Activated T-helper 2 cell treated with anti-CD3 and anti-CD28 coated beads, Interferon-gamma antibody, Interleukin-2, Interleukin-4, amounts not matched to agents 10 μg/mL and 5 μg/mL and 100 μg/mL, durations not matched to agents 14 hours and 24 hours and 36 hours (primary cell): ENCODE data around the gene HOPX. TPM values are rescaled to one million over a fixed set of nuclear protein-coding genes. Genes with fewer than 3 reads are reported as not detected.
"Not testable (repeated sequence)": the region's sequence is repeated elsewhere in the genome, so short reads cannot be mapped to it uniquely, and the experiment has no call there.

ENCODE experiments used
- DNase-seq: peaks from one replicate; pipeline ENCODE4 v3.0.0; 2021; ENCODE audit warnings: low spot score
- H3K27ac Mint-ChIP-seq: one replicate; pipeline ENCODE4 v1.8.0; 2021; ENCODE audit warnings: mixed read lengths
- H3K27me3 Mint-ChIP-seq: one replicate; pipeline ENCODE4 v1.8.0; 2021; ENCODE audit warnings: low read depth, mixed read lengths
- H3K36me3 Mint-ChIP-seq: one replicate; pipeline ENCODE4 v1.8.0; 2021; ENCODE audit warnings: low read depth, mixed read lengths
- H3K4me1 Mint-ChIP-seq: one replicate; pipeline ENCODE4 v1.8.0; 2021; ENCODE audit warnings: low read depth, mixed read lengths
- H3K4me3 Mint-ChIP-seq: one replicate; pipeline ENCODE4 v1.8.0; 2021; ENCODE audit warnings: low read depth, mild to moderate bottlenecking, moderate library complexity, mixed read lengths
- H3K9me3 Mint-ChIP-seq: one replicate; pipeline ENCODE4 v1.8.0; 2021; ENCODE audit warnings: mixed read lengths
- intact Hi-C: fragments of 100-400 bp; cut with micrococcal nuclease; formaldehyde crosslinking; loops from one replicate; pipeline ENCODE4 v1.15.1; 2023
- total RNA-seq: library from RNA; stranded (reverse); gene quantifications from 2 replicates; pipeline ENCODE4 v1.2.3, GENCODE V29; 2022

The HOPX gene
- total RNA-seq, 1 donor from 2014 or later: 58.8 TPM

- H3K4me1 Mint-ChIP-seq: peaks cover 25% of the 10 kb centered on the region
- no peak overlapping the region for H3K27ac Mint-ChIP-seq
- H3K36me3 Mint-ChIP-seq: no peaks in the 10 kb centered on the region
- H3K27me3 Mint-ChIP-seq: peaks cover 63% of the 10 kb centered on the region
- intact Hi-C loops: loop anchor here (5.0 kb wide), 1 partner anchor 134 kb away; no protein-coding TSS in a partner anchor
- H3K9me3 Mint-ChIP-seq: no peaks in the 10 kb centered on the region
- DNase-seq: no peak
- no peak overlapping the region for H3K4me3 Mint-ChIP-seq
These were observed 2.4 kb upstream of the HOPX start for GRCh38 chr4:56683455-56683854.

GRCh38 chr4:56681853-56682525 lies 893 bp upstream of the HOPX start:
- Mint-ChIP-seq H3K4me1 (peaks cover 25% of the 10 kb centered on the region), H3K27me3 (peaks cover 60% of the 10 kb centered on the region), H3K9me3 (no peaks in the 10 kb centered on the region), H3K36me3 (no peaks in the 10 kb centered on the region), H3K27ac (no peak overlapping the region), H3K4me3 (no peak overlapping the region)
- intact Hi-C loops: loop anchor here (1.0 to 5.0 kb wide), 4 partner anchors 31 to 154 kb away; no protein-coding TSS in a partner anchor
- DNase-seq: no peak

- Mint-ChIP-seq H3K27ac (no peak overlapping the region), H3K9me3 (no peaks in the 10 kb centered on the region), H3K27me3 (peaks cover 59% of the 10 kb centered on the region), H3K4me3 (no peak overlapping the region), H3K36me3 (no peaks in the 10 kb centered on the region), H3K4me1 (peaks cover 25% of the 10 kb centered on the region)
- intact Hi-C loops: loop anchor here (2.0 to 5.0 kb wide), 3 partner anchors 29 to 137 kb away; no protein-coding TSS in a partner anchor
- no peak for DNase-seq
These were observed 830 bp downstream of the HOPX start for GRCh38 chr4:56680266-56680665.

GRCh38 chr4:56677711-56678110 lies 3.4 kb downstream of the HOPX start:
- H3K4me3 Mint-ChIP-seq: no peak overlapping the region
- DNase-seq: no peak
- peaks cover 22% of the 10 kb centered on the region for H3K4me1 Mint-ChIP-seq
- no peaks in the 10 kb centered on the region for H3K9me3 Mint-ChIP-seq
- H3K27me3 Mint-ChIP-seq: peaks cover 44% of the 10 kb centered on the region
- H3K36me3 Mint-ChIP-seq: no peaks in the 10 kb centered on the region
- intact Hi-C loops: no loop called here
- H3K27ac Mint-ChIP-seq: no peak overlapping the region

- intact Hi-C loops: no loop called here
- H3K27me3 Mint-ChIP-seq: peaks cover 25% of the 10 kb centered on the region
- no peak for DNase-seq
- H3K9me3 Mint-ChIP-seq: no peaks in the 10 kb centered on the region
- H3K27ac Mint-ChIP-seq: no peak overlapping the region
- no peak overlapping the region for H3K4me3 Mint-ChIP-seq
- no peaks in the 10 kb centered on the region for H3K36me3 Mint-ChIP-seq
- H3K4me1 Mint-ChIP-seq: peaks cover 1% of the 10 kb centered on the region
These were observed 6.1 kb downstream of the HOPX start for GRCh38 chr4:56674984-56675383.

- Mint-ChIP-seq H3K36me3 (peaks cover 5% of the 10 kb centered on the region), H3K4me1 (no peaks in the 10 kb centered on the region), H3K4me3 (no peak overlapping the region), H3K9me3 (peaks cover 8% of the 10 kb centered on the region), H3K27me3 (peaks cover 28% of the 10 kb centered on the region), H3K27ac (no peak overlapping the region)
- intact Hi-C loops: no loop called here
- no peak for DNase-seq
These were observed 9.2 kb downstream of the HOPX start for GRCh38 chr4:56671860-56672259.

- Mint-ChIP-seq H3K27me3 (peaks cover 26% of the 10 kb centered on the region), H3K27ac (no peak overlapping the region), H3K4me1 (no peaks in the 10 kb centered on the region), H3K36me3 (peaks cover 5% of the 10 kb centered on the region), H3K4me3 (no peak overlapping the region), H3K9me3 (peaks cover 8% of the 10 kb centered on the region)
- intact Hi-C loops: no loop called here
- no peak for DNase-seq
These were observed 9.7 kb downstream of the HOPX start for GRCh38 chr4:56671373-56671772.

GRCh38 chr4:56668267-56668666 lies 12.8 kb downstream of the HOPX start:
- no peaks in the 10 kb centered on the region for H3K4me1 Mint-ChIP-seq
- intact Hi-C loops: loop anchor here (5.0 kb wide), 1 partner anchor 169 kb away; no protein-coding TSS in a partner anchor
- DNase-seq: no peak

GRCh38 chr4:56667396-56667795 lies 13.7 kb downstream of the HOPX start:
- not testable (repeated sequence) for DNase-seq, H3K4me1 Mint-ChIP-seq, H3K36me3 Mint-ChIP-seq, H3K27ac Mint-ChIP-seq, H3K4me3 Mint-ChIP-seq, H3K9me3 Mint-ChIP-seq
- peaks cover 39% of the 10 kb centered on the region for H3K27me3 Mint-ChIP-seq
- intact Hi-C loops: loop anchor here (5.0 kb wide), 1 partner anchor 170 kb away; no protein-coding TSS in a partner anchor

More at GRCh38 chr4:56668267-56668666, 12.8 kb downstream of the HOPX start:
- peaks cover 5% of the 10 kb centered on the region for H3K36me3 Mint-ChIP-seq
- no peak overlapping the region for H3K4me3 Mint-ChIP-seq
- H3K27me3 Mint-ChIP-seq: peaks cover 36% of the 10 kb centered on the region
- H3K9me3 Mint-ChIP-seq: peaks cover 8% of the 10 kb centered on the region
- H3K27ac Mint-ChIP-seq: no peak overlapping the region

- H3K9me3 Mint-ChIP-seq: peaks cover 8% of the 10 kb centered on the region
- DNase-seq: no peak
- H3K27ac Mint-ChIP-seq: no peak overlapping the region
- peaks cover 48% of the 10 kb centered on the region for H3K27me3 Mint-ChIP-seq
- no peak overlapping the region for H3K4me3 Mint-ChIP-seq
- H3K36me3 Mint-ChIP-seq: peaks cover 5% of the 10 kb centered on the region
- H3K4me1 Mint-ChIP-seq: no peaks in the 10 kb centered on the region
- intact Hi-C loops: loop anchor here (5.0 kb wide), 1 partner anchor 171 kb away; no protein-coding TSS in a partner anchor
These were observed 14.8 kb downstream of the HOPX start for GRCh38 chr4:56666279-56666678.

- Mint-ChIP-seq H3K36me3 (peaks cover 5% of the 10 kb centered on the region), H3K27me3 (peaks cover 51% of the 10 kb centered on the region), H3K27ac (no peak overlapping the region), H3K4me3 (no peak overlapping the region), H3K4me1 (no peaks in the 10 kb centered on the region), H3K9me3 (peaks cover 8% of the 10 kb centered on the region)
- intact Hi-C loops: loop anchor here (5.0 kb wide), 1 partner anchor 172 kb away; no protein-coding TSS in a partner anchor
- no peak for DNase-seq
These were observed 15.3 kb downstream of the HOPX start for GRCh38 chr4:56665781-56666180.

GRCh38 chr4:56662782-56663468 lies 18.2 kb downstream of the HOPX start:
- peaks cover 3% of the 10 kb centered on the region for H3K4me1 Mint-ChIP-seq
- no peak for DNase-seq
- no peak overlapping the region for H3K4me3 Mint-ChIP-seq
- no peaks in the 10 kb centered on the region for H3K36me3 Mint-ChIP-seq
- H3K27me3 Mint-ChIP-seq: peaks cover 61% of the 10 kb centered on the region
- peaks cover under 1% of the 10 kb centered on the region for H3K9me3 Mint-ChIP-seq
- intact Hi-C loops: no loop called here
- H3K27ac Mint-ChIP-seq: no peak overlapping the region

- no peak overlapping the region for H3K27ac Mint-ChIP-seq
- no peaks in the 10 kb centered on the region for H3K9me3 Mint-ChIP-seq
- intact Hi-C loops: loop anchor here (10.0 kb wide), 2 partner anchors 195 to 315 kb away; partner anchors contain the start of genes NOA1, POLR2B and SRP72
- H3K4me3 Mint-ChIP-seq: no peak overlapping the region
- H3K36me3 Mint-ChIP-seq: peaks cover 6% of the 10 kb centered on the region
- no peak for DNase-seq
- H3K27me3 Mint-ChIP-seq: peaks cover 58% of the 10 kb centered on the region
- H3K4me1 Mint-ChIP-seq: peaks cover 19% of the 10 kb centered on the region
These were observed 21.1 kb downstream of the HOPX start for GRCh38 chr4:56659946-56660345.
